NCI-H1694 treated with DMSO at 0.1 percent for 48 hours (cell line): ENCODE measurements around the gene CAMK4.
A peak's percentile ranks its signal among the peaks of the same experiment; 100 is the strongest.

Experiments used
- DNase-seq: peaks from one replicate; lab custom pipeline; 2025; lab: John Stamatoyannopoulos, UW

Gene CAMK4

DNA sequence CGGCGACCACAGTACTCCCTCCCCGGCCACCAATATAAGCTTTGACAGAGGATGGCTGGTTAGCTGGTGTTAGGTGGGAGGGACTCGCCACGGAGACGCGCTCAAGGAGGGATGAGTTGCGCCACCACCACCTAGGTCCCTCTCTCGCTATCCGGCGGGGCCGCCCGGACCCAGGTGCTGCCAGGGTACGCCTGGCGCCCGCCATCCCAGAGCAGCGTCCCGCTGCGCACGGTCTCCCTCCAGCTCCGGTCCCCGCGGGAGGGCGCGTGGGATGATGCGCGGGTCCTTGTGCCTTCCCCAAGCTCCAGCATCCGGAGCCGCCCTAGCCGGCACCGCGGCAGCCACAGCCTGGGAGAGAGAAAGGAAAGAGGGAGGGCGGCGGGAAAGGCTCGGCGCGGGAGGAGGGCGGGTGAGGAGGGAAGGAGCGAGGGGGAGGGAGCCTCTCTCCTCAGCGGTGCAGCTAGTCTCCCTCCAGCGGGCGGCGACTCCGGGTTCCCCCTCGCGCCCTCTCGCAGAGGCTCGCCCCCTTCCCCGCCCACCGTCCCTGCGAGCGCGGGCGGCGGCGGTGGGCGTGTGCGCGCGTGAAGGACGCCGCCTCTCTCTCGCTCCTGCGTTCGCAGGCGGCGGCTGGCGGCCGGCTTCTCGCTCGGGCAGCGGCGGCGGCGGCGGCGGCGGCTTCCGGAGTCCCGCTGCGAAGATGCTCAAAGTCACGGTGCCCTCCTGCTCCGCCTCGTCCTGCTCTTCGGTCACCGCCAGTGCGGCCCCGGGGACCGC is at the start of gene CAMK4:
Gene CAMK4 (plus strand): TSS at position 598 of the 774 bp plus-strand sequence. CDS start 100 bp downstream, at position 698.
- DNase-seq = peak; percentile 72

DNA sequence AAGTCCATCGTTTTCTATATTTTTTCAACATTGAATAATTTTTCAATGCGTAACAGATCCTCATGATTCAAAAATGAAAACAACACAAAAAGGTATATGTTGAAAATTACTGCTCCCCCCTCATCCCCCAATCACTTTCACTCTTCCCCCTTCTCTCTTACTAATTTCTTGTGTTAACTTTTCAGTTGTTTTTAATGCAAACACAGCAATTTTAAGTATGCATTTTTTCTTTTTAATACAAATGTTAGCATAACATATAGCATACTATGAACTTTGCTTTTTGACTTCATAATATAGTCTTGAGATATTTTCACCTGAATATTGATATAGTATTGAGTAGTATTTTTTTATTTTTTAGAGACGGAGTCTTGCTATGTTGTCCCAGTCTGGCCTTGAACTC is 41.1 kb upstream of the CAMK4 start:
- no peak for DNase-seq

DNA sequence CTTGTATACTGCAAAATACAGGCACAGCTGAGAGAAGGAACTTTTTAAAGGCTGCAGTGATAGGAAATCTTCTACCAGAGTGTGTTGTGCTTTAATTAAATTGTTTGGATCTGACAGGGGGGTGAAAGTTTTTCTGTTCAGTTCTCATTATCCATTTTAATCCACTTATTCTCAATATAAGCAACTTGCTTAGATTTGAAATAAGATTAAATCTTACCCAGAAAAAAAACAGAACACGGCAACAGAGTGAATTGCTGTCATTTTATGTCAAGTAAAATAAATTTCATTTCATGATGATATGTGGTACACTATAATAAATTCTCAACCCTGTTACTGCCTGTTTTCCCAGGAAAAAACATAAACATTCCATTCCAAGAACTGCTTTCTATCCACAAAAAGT is 37.1 kb upstream of the CAMK4 start:
- DNase-seq = no peak

DNA sequence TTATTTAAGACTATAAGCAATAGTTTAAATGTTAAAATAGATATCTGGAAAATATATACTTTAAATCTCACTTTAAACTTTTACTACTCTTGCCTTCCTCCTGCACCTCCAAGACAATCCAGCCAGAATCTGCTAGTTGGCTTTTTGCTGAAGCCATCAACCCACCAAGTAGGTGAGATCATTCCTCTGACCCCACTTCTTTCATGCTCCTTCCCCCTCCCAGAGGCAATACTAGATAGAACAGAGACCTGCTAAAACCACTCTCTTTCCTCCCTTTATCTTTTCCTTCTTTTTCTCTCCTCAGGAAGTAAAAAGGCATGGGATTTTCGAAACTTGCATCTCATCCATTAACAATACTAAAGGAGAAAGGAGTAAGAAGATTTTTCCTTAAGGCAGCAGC is 30.1 kb upstream of the CAMK4 start:
- DNase-seq = no peak

DNA sequence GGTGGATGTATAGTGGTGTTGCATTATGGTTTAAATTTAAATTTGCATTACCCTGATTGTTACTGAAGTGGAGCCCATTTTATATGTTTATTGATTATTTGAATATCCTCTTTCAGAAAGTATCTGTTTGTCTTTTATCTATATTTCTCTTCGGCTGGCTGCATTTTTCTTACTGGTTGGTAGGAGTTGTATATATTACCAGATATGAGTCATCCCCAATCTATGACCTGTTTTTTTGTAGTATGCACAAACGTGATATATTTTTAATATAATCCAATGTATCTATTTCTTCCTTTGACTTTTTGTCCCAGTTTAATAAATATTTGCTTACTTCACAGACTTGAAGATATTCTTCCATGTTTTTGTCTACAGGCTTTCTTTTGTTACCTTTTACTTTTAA is 29.3 kb upstream of the CAMK4 start:
- DNase-seq = no peak

DNA sequence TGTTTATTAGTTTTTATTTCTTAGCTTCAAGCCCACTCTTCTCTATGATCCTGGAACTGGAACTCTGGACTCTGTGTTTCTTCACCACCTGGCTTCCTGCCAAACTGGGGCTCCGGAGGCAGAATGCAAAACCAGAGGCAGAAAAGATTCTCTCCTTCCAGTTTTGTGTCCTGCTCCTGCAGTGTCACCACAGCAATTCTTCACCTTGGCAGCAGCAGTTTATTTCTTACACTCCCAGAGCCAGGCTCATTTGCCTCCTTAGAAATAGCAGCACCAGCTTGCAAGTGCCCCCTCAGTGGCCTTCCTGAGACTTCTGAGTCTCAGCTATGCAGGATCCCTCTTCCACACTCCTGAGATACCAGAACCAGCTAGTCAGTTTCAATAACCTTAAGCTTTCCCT is 26.7 kb upstream of the CAMK4 start:
- no peak for DNase-seq

DNA sequence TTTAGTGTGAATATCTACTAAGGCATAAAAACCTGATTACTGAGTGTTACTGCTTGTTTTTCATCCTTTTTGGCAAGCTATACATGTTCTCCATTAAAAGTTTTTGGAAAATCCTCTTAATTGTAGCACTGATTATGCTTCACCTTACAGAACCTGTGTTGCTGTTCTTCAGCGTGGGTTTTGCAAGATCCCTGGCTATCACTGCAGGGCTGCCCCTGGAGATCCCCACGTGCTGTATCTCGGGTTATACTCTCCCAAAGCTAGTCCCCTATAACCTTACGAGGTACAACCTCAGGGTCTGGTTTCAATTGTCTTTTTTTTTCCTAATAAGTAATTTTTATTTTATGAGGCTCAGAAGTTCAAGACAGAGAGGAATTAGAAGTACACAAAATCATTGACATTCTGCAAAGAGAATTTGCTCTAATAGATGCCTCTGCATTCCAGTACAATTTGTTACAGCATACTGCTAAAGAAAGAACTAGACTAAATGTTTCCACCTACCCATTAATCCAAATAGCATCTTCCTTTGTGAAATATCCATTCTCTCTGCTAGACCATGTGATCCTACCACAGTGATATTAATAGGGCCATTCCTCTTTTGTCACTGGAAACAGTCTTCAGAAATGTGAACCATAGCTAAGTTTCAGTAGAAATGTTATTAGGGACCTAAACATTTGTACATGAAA is 25.8 kb upstream of the CAMK4 start:
- DNase-seq = no peak

DNA sequence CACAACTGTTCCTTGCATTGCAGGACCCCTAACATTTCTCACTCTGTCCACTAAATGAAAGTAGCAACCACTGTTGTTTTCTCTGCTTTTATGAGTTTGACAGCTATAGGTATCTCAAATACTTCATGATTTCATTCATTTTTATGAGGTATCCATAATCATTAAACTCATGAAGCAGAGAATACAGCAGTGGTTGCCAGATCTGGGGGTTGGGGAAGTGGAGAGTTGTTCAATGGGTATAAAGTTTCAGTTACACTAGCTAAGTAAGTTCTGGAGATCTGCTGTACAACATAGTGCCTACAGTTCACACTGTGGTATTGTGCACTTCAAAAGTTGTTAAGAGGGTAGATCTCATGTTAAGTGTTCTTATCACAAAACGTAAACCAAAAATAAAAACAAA is 23.4 kb upstream of the CAMK4 start:
- DNase-seq = no peak

DNA sequence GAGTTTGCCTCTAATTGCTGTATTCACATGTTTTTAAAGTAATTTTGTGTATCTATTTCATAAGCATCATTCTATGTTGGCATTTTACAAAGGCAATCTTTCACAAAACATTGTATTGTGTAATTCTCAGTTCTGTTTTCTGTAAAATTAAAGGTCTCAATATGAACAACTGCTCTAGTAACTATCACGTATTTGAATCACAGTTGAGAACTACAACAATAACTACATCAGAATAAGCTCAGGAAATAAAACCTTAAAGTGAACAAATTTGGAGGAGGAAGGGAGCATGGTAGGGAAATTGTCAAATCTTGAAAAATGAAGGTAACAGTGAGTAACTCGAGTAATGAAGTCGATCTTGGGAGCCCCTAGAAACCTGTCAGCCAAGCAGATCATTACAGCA is 22.5 kb upstream of the CAMK4 start:
- DNase-seq = no peak

DNA sequence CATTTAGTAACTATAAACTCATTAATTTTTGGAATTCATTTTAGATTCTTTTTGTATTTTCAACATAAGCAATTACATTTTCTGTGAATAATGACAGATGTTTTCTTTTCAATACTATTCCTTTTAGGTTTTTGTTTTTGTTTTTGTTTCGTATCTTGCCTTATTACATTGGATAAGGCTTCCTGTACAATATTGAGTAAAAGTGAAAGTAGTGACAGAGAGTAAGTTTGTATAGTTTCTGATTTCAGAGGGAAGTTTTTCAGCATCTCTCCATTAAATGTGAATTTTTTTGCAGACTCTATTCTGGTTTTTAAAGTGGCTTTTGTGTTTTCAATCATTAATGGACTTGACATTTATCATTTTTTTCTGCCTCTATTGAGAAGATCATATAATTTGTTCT is 12.8 kb upstream of the CAMK4 start:
- no peak for DNase-seq

DNA sequence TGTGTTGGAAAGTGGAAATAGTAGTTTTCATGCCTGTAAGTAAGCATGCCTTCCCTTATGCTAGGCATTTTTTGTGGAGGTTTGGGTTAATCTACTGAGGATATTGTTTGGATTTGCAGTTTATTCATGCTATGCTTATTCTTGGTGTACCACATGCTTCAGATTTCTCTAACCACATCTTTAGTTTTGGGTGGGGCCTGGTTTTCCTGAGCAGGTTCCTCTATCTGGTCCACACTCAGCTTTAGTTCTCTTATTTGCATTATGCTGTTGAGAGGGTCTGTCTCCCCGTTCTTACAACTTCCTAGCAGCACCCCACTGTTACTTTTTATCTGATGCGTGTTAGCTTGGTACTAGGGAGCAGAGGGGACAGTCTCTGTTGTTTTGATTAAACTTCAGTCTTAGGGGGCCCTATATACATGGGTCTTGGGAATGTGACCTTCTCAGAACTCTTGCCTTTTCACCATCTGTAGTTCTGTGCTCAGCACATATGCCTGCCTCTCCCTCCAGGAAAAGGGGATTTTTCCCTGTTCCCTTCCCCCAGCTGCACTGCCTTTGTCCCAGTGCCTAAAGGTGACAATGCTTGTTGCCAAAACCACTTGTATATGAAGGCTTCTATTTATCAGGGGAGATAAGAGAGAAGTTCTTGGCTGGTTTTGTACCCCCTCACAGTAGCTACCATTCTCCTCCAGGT is 10.0 kb upstream of the CAMK4 start:
- DNase-seq = no peak

DNA sequence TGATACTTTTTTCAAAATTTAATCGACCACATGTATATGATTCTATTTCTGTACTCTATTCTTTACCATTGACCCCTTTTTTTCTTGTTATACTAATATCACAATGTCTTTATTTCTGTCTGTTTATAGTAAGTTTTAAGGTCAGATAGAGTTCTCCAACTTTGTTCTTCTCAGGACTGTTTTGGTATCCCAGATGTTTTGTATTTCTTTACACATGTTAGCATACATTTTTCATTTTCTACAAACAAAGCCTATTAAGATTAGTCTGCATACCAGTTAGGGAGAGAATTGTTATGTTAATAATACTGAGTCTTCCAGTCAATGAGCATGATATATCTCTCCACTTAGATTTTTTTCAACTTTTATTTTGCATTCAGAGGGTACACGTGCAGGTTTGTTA is 8.2 kb upstream of the CAMK4 start:
- DNase-seq = no peak

DNA sequence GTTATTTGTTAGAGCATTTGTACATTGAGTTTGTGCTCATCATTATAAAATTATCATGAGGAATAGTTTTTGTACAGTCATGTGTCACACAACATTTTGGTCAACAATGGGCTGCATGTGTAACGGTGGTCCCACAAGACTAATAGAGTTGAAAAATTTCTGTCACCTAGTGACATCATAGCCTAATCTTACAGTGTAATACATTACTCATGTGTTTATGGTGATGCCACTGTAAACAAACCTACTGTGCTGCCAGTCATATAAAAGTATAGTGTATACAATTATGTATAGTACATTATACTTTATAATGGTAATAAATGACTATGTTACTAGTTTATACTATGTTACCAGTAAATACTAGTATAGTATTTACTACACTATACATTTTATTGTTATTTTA is 3.0 kb upstream of the CAMK4 start:
- no peak for DNase-seq

DNA sequence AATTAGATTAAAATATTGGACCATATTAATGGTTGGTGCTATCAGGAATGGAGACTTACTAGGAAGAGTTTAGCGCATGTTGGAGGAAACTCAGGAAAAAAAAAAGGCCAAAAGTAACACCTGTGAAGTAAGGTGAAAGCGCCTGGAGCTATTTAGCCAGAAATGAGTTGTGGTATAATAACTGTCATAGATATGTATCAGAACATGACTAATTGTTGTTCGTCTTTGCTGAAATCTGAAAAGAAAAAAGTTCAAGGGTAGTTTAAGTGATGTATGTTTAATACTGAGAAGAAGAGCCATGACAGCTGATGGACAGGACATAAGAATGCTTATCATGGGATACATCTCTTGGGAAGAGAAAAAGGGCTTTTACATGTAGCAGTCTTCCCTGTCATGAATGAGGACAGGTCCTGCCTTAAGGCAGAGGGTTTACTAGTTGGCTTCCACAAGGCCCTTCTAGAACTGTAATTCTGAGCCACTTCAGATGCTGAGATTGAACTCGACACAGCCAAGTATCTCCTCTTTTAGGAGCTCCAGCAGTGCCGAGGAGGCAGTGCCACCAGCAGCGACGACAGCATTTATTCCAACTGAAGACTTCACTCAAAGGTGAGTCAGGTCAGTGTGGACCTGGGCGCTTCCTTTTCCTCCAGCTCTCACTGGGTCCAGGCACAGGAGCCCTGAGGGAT is 940 bp upstream of the CAMK4 start:
- no peak for DNase-seq

DNA sequence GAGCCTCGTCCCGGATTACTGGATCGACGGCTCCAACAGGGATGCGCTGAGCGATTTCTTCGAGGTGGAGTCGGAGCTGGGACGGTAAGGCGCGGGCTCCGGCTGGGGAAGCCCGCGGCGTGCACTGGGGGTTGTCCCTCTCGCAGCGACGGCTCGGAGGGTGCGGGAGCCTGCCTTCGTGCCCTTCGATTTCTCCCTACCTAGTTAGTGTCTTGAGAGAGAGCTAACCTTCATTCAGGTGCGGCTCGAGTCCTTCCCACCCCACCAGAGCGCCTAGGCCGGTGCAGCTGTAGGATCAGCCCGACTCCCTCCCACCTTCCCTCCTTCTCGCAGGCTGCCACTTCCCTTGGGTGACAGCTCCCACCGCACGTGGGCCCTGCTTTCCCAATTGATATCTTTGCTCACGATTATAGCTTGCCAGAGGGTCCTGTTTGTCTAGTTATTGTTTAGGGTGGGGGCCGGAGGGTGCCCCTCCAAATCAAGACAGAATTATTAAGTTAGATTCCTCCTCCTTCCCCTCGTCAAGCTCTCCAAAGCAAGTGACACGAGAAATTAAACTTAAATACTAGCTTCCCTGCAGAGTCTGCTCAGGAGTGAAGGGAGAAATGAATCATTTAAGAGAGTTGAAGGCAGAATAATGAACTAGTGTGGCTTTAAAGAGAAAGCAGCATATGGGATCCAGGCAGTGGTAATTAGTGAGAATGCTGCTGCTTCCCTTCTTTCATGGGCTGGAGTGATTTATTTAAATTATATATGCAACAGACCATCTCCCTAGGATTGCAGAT is 569 bp downstream of the CAMK4 start:
- DNase-seq = peak; percentile 46

DNA sequence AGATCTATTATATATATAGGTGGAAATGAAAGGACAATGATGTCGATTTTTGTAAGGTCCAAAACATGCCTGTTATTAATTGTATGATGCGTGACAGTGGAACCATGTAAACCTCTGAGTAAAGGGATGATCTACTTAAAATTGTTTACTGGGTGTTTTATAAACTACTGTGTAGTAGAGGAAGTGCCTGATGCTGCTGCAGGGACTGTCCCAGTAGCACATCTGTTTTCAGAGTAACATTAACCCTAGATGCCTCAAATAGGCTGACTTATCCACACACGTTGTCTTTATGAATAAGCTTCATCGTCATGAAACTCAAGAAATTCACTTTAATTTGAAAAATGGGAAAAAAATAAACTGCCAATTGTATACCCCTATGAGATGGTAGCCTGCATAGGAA is 1.7 kb downstream of the CAMK4 start:
- no peak for DNase-seq

DNA sequence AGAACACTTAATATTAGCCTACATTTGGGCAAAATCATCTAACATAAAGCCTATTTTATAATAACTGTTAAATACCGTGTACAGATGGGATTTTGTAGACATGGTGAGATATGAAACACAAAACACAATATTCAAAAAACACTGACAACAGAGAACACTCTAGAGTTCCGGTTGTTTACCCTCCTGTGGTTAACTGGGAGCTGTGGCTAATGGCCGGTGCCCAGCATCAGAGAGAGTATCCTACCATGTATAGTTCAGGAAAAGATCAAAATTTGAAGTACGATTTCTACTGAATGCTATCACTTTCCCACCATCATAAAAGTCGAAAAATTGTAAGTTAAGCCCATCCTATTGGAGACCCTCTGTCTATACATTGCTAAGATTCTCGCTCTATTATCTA is 2.4 kb downstream of the CAMK4 start:
- DNase-seq = no peak

DNA sequence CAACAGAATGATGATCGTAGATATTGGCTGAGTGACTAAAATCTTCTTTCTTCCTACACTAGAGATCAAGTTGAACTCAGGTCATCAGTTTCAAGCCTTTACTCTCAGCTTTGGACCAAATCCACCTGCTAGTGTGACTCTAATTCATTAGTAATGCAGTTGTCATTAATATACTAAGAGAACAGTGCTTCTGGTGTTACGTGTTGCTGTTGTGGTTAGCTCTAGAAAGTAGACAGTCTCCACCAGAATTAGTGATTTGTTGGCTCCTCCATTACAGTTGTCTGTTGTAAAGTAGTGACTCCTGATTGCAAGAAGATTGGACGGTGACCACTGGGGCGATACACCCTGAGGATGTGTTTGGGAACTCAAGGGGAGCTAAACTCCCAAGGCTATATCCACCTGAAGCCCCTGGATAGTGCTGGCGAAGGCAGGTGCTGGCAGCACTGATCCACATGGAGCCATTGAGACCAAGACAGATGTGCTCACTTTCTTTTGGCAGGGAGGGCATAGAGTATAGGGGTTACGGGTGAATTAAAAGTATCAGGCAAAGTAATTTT is 3.1 kb downstream of the CAMK4 start:
- no peak for DNase-seq

DNA sequence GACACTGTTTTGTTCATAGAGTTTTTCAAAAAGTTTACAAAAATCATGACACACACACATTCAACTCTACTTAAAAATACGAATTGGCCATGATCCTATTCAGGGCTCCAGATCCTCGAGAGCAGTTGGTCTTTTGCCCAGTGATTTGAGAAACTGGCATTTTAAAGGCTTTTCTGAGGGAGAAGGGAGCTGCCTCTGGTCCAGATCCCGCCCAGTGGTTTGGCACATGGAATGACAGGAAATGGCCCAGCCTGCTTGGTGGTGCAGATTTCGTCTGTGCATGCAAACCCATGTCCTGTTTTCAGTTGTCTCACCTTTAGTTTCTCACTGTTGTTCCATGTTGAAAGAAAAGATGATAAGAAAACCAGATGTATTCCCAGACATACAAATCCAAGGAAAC is 3.6 kb downstream of the CAMK4 start:
- no peak for DNase-seq

DNA sequence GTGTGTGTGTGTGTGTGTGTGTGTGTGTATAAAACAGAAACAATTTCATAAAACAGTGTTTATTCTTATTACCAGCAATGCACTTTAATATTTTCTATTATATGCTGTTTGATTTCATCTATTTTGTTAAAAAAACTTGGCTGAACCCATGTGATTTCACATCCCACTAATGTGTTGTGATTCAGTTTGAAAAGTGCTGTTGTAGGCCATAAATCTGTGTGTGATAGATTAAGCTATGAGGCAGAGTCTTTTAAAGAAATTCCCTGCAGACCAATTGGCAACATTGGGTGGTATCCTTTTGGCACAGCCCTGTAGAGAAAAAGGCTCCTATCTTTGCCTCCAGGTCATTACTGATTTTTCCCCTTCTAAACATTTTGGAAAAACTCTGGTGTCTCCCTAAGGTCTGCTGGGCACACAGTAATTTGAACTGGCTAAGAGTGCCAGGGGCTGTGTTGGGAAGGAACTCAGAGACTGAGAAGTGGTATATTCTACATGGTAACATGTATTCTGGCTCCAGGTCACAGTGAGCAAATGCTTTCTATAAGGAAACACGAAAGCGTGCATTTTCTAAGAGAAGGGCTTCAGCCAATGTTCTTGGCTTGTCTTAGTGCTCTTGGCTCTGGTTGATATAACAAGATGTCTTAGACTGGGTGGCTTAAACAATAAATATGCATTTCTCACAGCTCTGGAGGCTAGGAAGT is 4.5 kb downstream of the CAMK4 start:
- DNase-seq = no peak
